KOPT-K1 (cell line): ENCODE data around the gene SYS1.
A peak's percentile ranks its signal among the peaks of the same experiment; 100 is the strongest.

Experiments used
- H3K27ac ChIP-seq: fragments of 200-600 bp; sonication (generic); 2 replicates; pipeline ENCODE4 v1.5.1; 2016; ENCODE audit warnings: antibody characterized with exemption, mild to moderate bottlenecking, low read depth, low read length; ENCODE audit not compliant: poor library complexity, severe bottlenecking
- H3K36me3 ChIP-seq: fragments of 200-600 bp; sonication (generic); 2 replicates; pipeline ENCODE4 v1.5.1; 2017; ENCODE audit warnings: antibody characterized with exemption, mild to moderate bottlenecking, low read length, moderate library complexity; ENCODE audit not compliant: insufficient read depth
- H3K9me3 ChIP-seq: fragments of 200-600 bp; sonication (generic); 2 replicates; pipeline ENCODE4 v1.5.1; 2017; ENCODE audit warnings: antibody characterized with exemption, low read length, mild to moderate bottlenecking; ENCODE audit not compliant: insufficient read depth, poor library complexity, severe bottlenecking

The SYS1 gene

GRCh38 chr20:45359406-45360148 is 3.4 kb upstream of the SYS1 start:
- H3K27ac ChIP-seq: no peak overlapping the region
- H3K36me3 ChIP-seq: no peaks in the 10 kb centered on the region
- no peaks in the 10 kb centered on the region for H3K9me3 ChIP-seq

GRCh38 chr20:45361793-45362192 is 1.2 kb upstream of the SYS1 start:
- H3K9me3 ChIP-seq: no peaks in the 10 kb centered on the region
- peaks cover 16% of the 10 kb centered on the region for H3K36me3 ChIP-seq
- no peak overlapping the region for H3K27ac ChIP-seq

- H3K9me3 ChIP-seq: no peaks in the 10 kb centered on the region
- peaks cover 36% of the 10 kb centered on the region for H3K36me3 ChIP-seq
- H3K27ac ChIP-seq: peak overlapping the region; percentile 88
Measured at GRCh38 chr20:45363611-45364492, 896 bp downstream of the SYS1 start.

- H3K36me3 ChIP-seq: peaks cover 36% of the 10 kb centered on the region
- H3K27ac ChIP-seq: no peak overlapping the region
- H3K9me3 ChIP-seq: no peaks in the 10 kb centered on the region
Measured at GRCh38 chr20:45365444-45365970, 2.6 kb downstream of the SYS1 start.

GRCh38 chr20:45366192-45366591 is 3.2 kb downstream of the SYS1 start:
- H3K36me3 ChIP-seq: peaks cover 36% of the 10 kb centered on the region
- H3K9me3 ChIP-seq: no peaks in the 10 kb centered on the region
- no peak overlapping the region for H3K27ac ChIP-seq

GRCh38 chr20:45366631-45367030 is 3.7 kb downstream of the SYS1 start:
- peaks cover 36% of the 10 kb centered on the region for H3K36me3 ChIP-seq
- H3K9me3 ChIP-seq: no peaks in the 10 kb centered on the region
- no peak overlapping the region for H3K27ac ChIP-seq

- Histone ChIP-seq H3K27ac (no peak overlapping the region), H3K9me3 (no peaks in the 10 kb centered on the region)
Measured at GRCh38 chr20:45367126-45367525, 4.2 kb downstream of the SYS1 start.

GRCh38 chr20:45368221-45368980 is 5.4 kb downstream of the SYS1 start:
- H3K9me3 ChIP-seq: no peaks in the 10 kb centered on the region
- no peak overlapping the region for H3K27ac ChIP-seq
- H3K36me3 ChIP-seq: peaks cover 36% of the 10 kb centered on the region

More at GRCh38 chr20:45367126-45367525, 4.2 kb downstream of the SYS1 start:
- peaks cover 36% of the 10 kb centered on the region for H3K36me3 ChIP-seq

GRCh38 chr20:45370571-45371160 is 7.7 kb downstream of the SYS1 start:
- Histone ChIP-seq H3K36me3 (peaks cover 31% of the 10 kb centered on the region), H3K27ac (no peak overlapping the region), H3K9me3 (no peaks in the 10 kb centered on the region)

- Histone ChIP-seq H3K9me3 (no peaks in the 10 kb centered on the region), H3K36me3 (peaks cover 15% of the 10 kb centered on the region), H3K27ac (no peak overlapping the region)
Measured at GRCh38 chr20:45372241-45372640, 9.3 kb downstream of the SYS1 start.

GRCh38 chr20:45372646-45373352 is 9.8 kb downstream of the SYS1 start:
- H3K9me3 ChIP-seq: no peaks in the 10 kb centered on the region
- no peak overlapping the region for H3K27ac ChIP-seq
- peaks cover 10% of the 10 kb centered on the region; the same call in 1 of the 2 replicates for H3K36me3 ChIP-seq

GRCh38 chr20:45373353-45374100 is 10.6 kb downstream of the SYS1 start:
- Histone ChIP-seq H3K27ac (peak overlapping the region; percentile 47), H3K36me3 (peaks cover 2% of the 10 kb centered on the region; the same call in 1 of the 2 replicates), H3K9me3 (no peaks in the 10 kb centered on the region)

GRCh38 chr20:45374101-45374467 is 11.1 kb downstream of the SYS1 start:
- Histone ChIP-seq H3K27ac (no peak overlapping the region), H3K9me3 (no peaks in the 10 kb centered on the region), H3K36me3 (no peaks in the 10 kb centered on the region)
